Measurements from ENCODE around the gene PTPMT1. TPM values are rescaled to one million over a fixed set of nuclear protein-coding genes. Genes with fewer than 3 reads are reported as not detected.

PTPMT1 gene
- total and polyA plus RNA-seq, 2 experiments from 2014 or later: 78.4 to 90.2 TPM

DNA sequence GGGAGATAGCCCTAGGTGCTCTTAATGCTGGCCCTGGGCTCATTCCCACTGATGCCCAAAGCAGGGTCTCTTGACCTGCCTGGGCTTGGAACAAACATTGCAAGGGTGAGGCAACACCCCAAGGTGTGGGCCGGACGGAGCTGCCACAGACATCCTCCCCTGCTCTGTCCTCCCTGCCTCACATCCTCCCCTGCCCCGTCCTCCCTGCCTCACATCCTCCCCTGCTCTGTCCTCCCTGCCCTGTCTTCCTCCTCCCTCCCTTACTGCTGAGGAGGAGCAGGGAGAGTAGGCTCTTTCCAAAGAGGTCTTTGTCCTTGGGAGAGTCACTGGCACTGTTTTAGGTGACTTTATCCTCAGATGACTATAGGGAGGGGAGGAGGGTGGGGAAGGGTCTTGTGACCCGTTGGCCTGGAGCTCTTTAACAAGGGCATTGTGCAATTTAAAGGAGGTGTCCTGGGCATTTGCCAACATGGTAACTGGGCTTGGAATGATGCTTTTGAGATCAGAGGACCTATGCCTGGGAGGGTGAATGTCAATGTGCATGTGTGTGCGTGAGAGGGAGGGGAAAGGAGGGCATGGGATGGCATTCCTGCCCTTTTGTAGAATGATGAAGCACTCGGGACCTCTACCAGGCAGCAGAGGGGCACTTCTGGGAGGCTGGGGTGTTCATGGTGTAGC is 21.8 kb downstream of the PTPMT1 start:
- H3K4me1 ChIP-seq (ENCODE audit: insufficient read depth): no peaks in the 10 kb centered on the region
- no peaks in the 10 kb centered on the region for H3K9me3 ChIP-seq (ENCODE audit: low read depth)
- H3K36me3 ChIP-seq (ENCODE audit: low read depth): peaks cover 11% of the 10 kb centered on the region; the same call in 1 of the 2 replicates
- no peak overlapping the region for H3K9ac ChIP-seq
- TF ChIP-seq EZH2phosphoT487 (IDR thresholded peaks at IDR 0.05; ENCODE audit: insufficient read depth, low read depth) (no peak), EZH2 (IDR thresholded peaks at IDR 0.05; ENCODE audit: insufficient read depth, poor library complexity, severe bottlenecking) (no peak)
- in situ Hi-C loops (cut with MboI): no loop called here
- H3K9me2 ChIP-seq (ENCODE audit: insufficient read depth): no peaks in the 10 kb centered on the region
- no peak overlapping the region for H3K4me3 ChIP-seq
- H3K79me2 ChIP-seq (ENCODE audit: insufficient read depth): 0 out of 2 replicates have a peak, but pooled peaks cover 3% of the 10 kb centered on the region
- H4K20me1 ChIP-seq (ENCODE audit: insufficient read depth): no peaks in the 10 kb centered on the region
- no peak for DNase-seq
- no peak overlapping the region for H3K4me2 ChIP-seq (ENCODE audit: unreplicated experiment)
- no peaks in the 10 kb centered on the region for H3F3A ChIP-seq (ENCODE audit: insufficient read depth)
- H3K27me3 ChIP-seq (replicated peaks; ENCODE audit: insufficient read depth): 0 out of 2 replicates have a peak, but pooled peaks cover 1% of the 10 kb centered on the region
- H3K27ac ChIP-seq: no peak overlapping the region
- H2AFZ ChIP-seq: peak overlapping the region; percentile 48
- 12 to 34% methylated on average over 4 to 6 of the region's 6 CpGs for WGBS, 2 experiments (ENCODE audit: low coverage in 1 of 2, low lambda C conversion rate in 2 of 2, missing lambda C conversion rate in 2 of 2)

DNA sequence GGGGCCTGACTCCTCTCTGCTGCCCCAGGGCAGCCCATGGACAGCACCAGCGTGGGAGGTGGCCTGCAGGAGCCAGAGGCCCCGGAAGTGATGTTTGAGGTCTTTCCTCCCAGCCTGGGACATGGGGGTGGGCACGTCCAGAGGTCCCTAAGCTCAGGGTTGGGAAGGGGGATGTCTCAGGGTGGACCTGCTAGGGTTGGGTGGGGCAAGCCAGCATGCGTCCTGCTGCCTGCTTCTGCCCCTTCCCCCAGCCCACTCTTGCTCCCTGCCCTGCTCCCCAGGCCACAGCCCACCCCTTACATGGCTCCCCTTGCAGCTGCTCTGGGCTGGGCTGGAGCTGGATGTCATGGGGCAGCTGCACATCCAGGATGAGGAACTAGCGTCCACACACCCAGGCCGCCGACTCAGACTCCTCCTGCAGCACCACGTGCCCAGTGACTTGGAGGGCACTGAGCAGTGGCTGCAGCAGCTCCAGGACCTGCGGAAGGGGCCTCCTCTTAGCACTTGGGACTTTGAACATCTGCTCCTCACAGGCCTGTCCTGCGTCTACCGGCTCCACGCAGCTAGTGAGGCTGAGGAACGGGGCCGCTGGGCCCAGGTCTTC is 22.4 kb downstream of the PTPMT1 start:
- no peaks in the 10 kb centered on the region for H3K4me1 ChIP-seq (ENCODE audit: insufficient read depth)
- no peaks in the 10 kb centered on the region for H4K20me1 ChIP-seq (ENCODE audit: insufficient read depth)
- 21 to 34% methylated on average over 12 to 13 of the region's 14 CpGs for WGBS, 2 experiments (ENCODE audit: low coverage in 1 of 2, low lambda C conversion rate in 2 of 2, missing lambda C conversion rate in 2 of 2)
- peaks cover 8% of the 10 kb centered on the region; the same call in 1 of the 2 replicates for H3K27me3 ChIP-seq (replicated peaks; ENCODE audit: insufficient read depth)
- H3K36me3 ChIP-seq (ENCODE audit: low read depth): peaks cover 7% of the 10 kb centered on the region; the same call in 1 of the 2 replicates
- no peak overlapping the region for H3K4me2 ChIP-seq (ENCODE audit: unreplicated experiment)
- in situ Hi-C loops (cut with MboI): no loop called here
- TF ChIP-seq EZH2phosphoT487 (IDR thresholded peaks at IDR 0.05; ENCODE audit: insufficient read depth, low read depth): no peak
- TF ChIP-seq EZH2 (IDR thresholded peaks at IDR 0.05; ENCODE audit: insufficient read depth, poor library complexity, severe bottlenecking): no peak
- no peaks in the 10 kb centered on the region for H3K79me2 ChIP-seq (ENCODE audit: insufficient read depth)
- no peaks in the 10 kb centered on the region for H3F3A ChIP-seq (ENCODE audit: insufficient read depth)
- H3K9ac ChIP-seq: no peak overlapping the region
- peak overlapping the region; percentile 48 for H2AFZ ChIP-seq
- peak; percentile 47 for DNase-seq
- H3K4me3 ChIP-seq: no peak overlapping the region
- H3K9me2 ChIP-seq (ENCODE audit: insufficient read depth): no peaks in the 10 kb centered on the region
- H3K27ac ChIP-seq: no peak overlapping the region
- no peaks in the 10 kb centered on the region for H3K9me3 ChIP-seq (ENCODE audit: low read depth)

GRCh38 chr11:47589118-47589517 is 23.7 kb downstream of the PTPMT1 start:
- Histone ChIP-seq H3K27me3 (replicated peaks; ENCODE audit: insufficient read depth) (peaks cover 20% of the 10 kb centered on the region), H3K4me2 (ENCODE audit: unreplicated experiment) (no peak overlapping the region), H4K20me1 (ENCODE audit: insufficient read depth) (no peaks in the 10 kb centered on the region), H3K36me3 (ENCODE audit: low read depth) (no peaks in the 10 kb centered on the region; the same call in 1 of the 2 replicates), H3K9ac (no peak overlapping the region), H2AFZ (no peak overlapping the region), H3K79me2 (ENCODE audit: insufficient read depth) (no peaks in the 10 kb centered on the region), H3K9me2 (ENCODE audit: insufficient read depth) (no peaks in the 10 kb centered on the region), H3K4me1 (ENCODE audit: insufficient read depth) (0 out of 2 replicates have a peak, but pooled peaks cover 3% of the 10 kb centered on the region), H3F3A (ENCODE audit: insufficient read depth) (no peaks in the 10 kb centered on the region), H3K9me3 (ENCODE audit: low read depth) (no peaks in the 10 kb centered on the region), H3K27ac (no peak overlapping the region), H3K4me3 (no peak overlapping the region)
- DNase-seq: no peak
- WGBS, 2 experiments (ENCODE audit: low coverage in 1 of 2, low lambda C conversion rate in 2 of 2, missing lambda C conversion rate in 2 of 2): 90 to 91% methylated on average over 11 of the region's 11 CpGs
- in situ Hi-C loops (cut with MboI): no loop called here
- TF ChIP-seq EZH2phosphoT487 (IDR thresholded peaks at IDR 0.05; ENCODE audit: insufficient read depth, low read depth) (no peak), EZH2 (IDR thresholded peaks at IDR 0.05; ENCODE audit: insufficient read depth, poor library complexity, severe bottlenecking) (no peak)

DNA sequence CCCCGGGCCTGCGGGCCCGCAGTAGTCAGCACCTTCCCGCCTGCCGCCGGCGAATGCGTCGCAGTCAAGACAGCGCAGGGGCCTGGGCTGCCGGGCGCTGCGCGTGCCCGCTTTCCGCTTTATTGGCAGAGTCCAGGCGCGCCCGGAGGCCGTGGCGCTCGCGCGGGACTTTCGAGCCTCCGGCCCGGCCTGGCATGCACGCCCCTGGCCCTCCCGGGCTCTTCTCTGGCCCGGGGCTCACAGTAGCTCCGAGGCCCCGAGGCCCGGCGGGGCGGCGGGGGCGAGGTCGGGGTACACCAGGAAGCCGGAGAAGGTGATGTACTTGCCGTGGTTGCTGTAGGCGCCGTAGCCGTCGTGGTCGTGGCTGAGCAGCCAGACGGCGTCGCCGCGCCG is 24.2 kb downstream of the PTPMT1 start:
- H3K4me3 ChIP-seq: no peak overlapping the region
- TF ChIP-seq EZH2 (IDR thresholded peaks at IDR 0.05; ENCODE audit: insufficient read depth, poor library complexity, severe bottlenecking): no peak
- no peak for TF ChIP-seq EZH2phosphoT487 (IDR thresholded peaks at IDR 0.05; ENCODE audit: insufficient read depth, low read depth)
- H3K9me2 ChIP-seq (ENCODE audit: insufficient read depth): no peaks in the 10 kb centered on the region

More for the DNA sequence above, 24.2 kb downstream of the PTPMT1 start:
- in situ Hi-C loops (cut with MboI): no loop called here
- no peak overlapping the region for H2AFZ ChIP-seq
- H3K27ac ChIP-seq: no peak overlapping the region
- H3K9me3 ChIP-seq (ENCODE audit: low read depth): no peaks in the 10 kb centered on the region
- no peak overlapping the region for H3K4me2 ChIP-seq (ENCODE audit: unreplicated experiment)
- H3K4me1 ChIP-seq (ENCODE audit: insufficient read depth): 0 out of 2 replicates have a peak, but pooled peaks cover 3% of the 10 kb centered on the region
- H3K36me3 ChIP-seq (ENCODE audit: low read depth): no peaks in the 10 kb centered on the region; the same call in 1 of the 2 replicates
- no peak overlapping the region for H3K9ac ChIP-seq
- H3K27me3 ChIP-seq (replicated peaks; ENCODE audit: insufficient read depth): peaks cover 25% of the 10 kb centered on the region
- no peaks in the 10 kb centered on the region for H3F3A ChIP-seq (ENCODE audit: insufficient read depth)
- DNase-seq: no peak
- H4K20me1 ChIP-seq (ENCODE audit: insufficient read depth): no peaks in the 10 kb centered on the region
- 80 to 82% methylated on average over 49 to 50 of the region's 51 CpGs for WGBS, 2 experiments (ENCODE audit: low coverage in 1 of 2, low lambda C conversion rate in 2 of 2, missing lambda C conversion rate in 2 of 2)
- H3K79me2 ChIP-seq (ENCODE audit: insufficient read depth): no peaks in the 10 kb centered on the region

All from GM23248 (cell line).